ENCODE data around the gene VILL.

DNA sequence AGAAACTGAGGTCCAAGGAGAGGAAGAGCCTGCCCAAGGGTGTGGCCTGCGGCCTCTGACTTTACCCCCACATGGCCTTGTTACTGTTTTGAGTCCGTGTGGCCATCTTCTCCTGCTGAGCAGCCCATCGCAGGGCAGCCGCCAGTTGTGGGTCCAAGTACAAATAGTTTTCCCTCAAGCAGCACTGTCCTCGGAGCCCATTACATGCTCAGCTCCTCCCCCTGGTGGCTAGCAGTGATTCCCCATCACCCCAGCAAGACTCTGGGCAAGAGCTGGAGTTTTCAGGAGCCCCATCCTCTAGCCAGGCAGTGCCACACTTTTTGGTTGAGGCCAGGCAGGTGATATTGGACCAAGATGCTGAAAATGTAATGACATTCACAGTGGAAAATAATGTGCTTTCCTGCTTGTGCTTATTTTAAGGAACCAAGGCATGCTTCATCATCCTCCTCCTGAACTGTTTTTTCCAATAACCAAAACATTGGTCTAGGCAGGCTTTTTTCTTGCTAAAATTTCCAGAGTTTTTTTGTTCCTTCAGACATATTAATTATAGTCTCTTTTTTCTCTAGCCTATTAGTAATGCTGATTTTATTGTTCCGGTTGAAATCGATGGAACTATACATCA is 23.2 kb upstream of the VILL start:
- TF ChIP-seq, protein P1, sequence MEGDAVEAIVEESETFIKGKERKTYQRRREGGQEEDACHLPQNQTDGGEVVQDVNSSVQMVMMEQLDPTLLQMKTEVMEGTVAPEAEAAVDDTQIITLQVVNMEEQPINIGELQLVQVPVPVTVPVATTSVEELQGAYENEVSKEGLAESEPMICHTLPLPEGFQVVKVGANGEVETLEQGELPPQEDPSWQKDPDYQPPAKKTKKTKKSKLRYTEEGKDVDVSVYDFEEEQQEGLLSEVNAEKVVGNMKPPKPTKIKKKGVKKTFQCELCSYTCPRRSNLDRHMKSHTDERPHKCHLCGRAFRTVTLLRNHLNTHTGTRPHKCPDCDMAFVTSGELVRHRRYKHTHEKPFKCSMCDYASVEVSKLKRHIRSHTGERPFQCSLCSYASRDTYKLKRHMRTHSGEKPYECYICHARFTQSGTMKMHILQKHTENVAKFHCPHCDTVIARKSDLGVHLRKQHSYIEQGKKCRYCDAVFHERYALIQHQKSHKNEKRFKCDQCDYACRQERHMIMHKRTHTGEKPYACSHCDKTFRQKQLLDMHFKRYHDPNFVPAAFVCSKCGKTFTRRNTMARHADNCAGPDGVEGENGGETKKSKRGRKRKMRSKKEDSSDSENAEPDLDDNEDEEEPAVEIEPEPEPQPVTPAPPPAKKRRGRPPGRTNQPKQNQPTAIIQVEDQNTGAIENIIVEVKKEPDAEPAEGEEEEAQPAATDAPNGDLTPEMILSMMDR (IDR thresholded peaks at IDR 0.05 in 4 of 5, conservative IDR thresholded peaks at IDR 0.05 in 1 of 5) = peak; percentile 37 to 78 (median 70)
- no peak for TF ChIP-seq POLR2A (IDR thresholded peaks at IDR 0.05)

All from gastrocnemius medialis (tissue), 4 donors.